Thoracic aorta (tissue), 2 donors: ENCODE measurements around the gene KCND3. TPM values are rescaled to one million over a fixed set of nuclear protein-coding genes. Genes with fewer than 3 reads are reported as not detected.

Source experiments
- ATAC-seq: fragments of 150-250 bp; one replicate; pipeline ENCODE4 v1.8.0; 2017; ENCODE audit warnings: low read depth; ENCODE audit not compliant: insufficient number of reproducible peaks, low FRiP score
- DNase-seq: peaks from one replicate; pipeline ENCODE4 v3.0.0-alpha.2; 2020; ENCODE audit warnings: low spot score
- H3K27ac ChIP-seq, 2 donors: fragments of 200-600 bp; sonication (generic); 1 replicate in 1 of 2; 2 replicates in 1 of 2; pipeline ENCODE4 v1.5.1; 2016; ENCODE audit warnings: mild to moderate bottlenecking in 2 of 2, moderate library complexity in 2 of 2
- H3K27me3 ChIP-seq: fragments of 200-600 bp; sonication (generic); replicated peaks from 2 replicates; pipeline ENCODE4 v1.6.0; 2016; ENCODE audit warnings: mild to moderate bottlenecking; ENCODE audit not compliant: insufficient read depth
- H3K36me3 ChIP-seq: fragments of 200-600 bp; sonication (generic); one replicate; pipeline ENCODE4 v1.5.1; 2016
- H3K4me1 ChIP-seq, 2 donors: fragments of 200-600 bp; sonication (generic); 1 replicate in 1 of 2; 2 replicates in 1 of 2; pipeline versions ENCODE4 v1.5.1 to v1.6.0; 2016; ENCODE audit warnings: low read depth in 2 of 2, mild to moderate bottlenecking in 1 of 2; ENCODE audit not compliant: control insufficient read depth in 1 of 2
- H3K4me3 ChIP-seq: fragments of 200-600 bp; sonication (generic); 2 replicates; pipeline ENCODE4 v1.5.1; 2016; ENCODE audit warnings: mild to moderate bottlenecking
- H3K9me3 ChIP-seq: fragments of 200-600 bp; sonication (generic); 2 replicates; pipeline ENCODE4 v1.5.1; 2016
- CTCF ChIP-seq: fragments of 200-600 bp; sonication (generic); IDR thresholded peaks from one replicate; pipeline ENCODE4 v1.5.1; 2019; ENCODE audit warnings: antibody characterized with exemption
- total RNA-seq, 2 donors: library from RNA; depleted of rRNA; stranded (reverse); fragments of >200 nt; gene quantifications; one replicate each; pipeline versions ENCODE4 v1.1.0 to v1.2.3, GENCODE V29; 2016

Gene KCND3
- total RNA-seq, 2 donors from 2014 or later = 12.3 to 16.6 TPM

DNA sequence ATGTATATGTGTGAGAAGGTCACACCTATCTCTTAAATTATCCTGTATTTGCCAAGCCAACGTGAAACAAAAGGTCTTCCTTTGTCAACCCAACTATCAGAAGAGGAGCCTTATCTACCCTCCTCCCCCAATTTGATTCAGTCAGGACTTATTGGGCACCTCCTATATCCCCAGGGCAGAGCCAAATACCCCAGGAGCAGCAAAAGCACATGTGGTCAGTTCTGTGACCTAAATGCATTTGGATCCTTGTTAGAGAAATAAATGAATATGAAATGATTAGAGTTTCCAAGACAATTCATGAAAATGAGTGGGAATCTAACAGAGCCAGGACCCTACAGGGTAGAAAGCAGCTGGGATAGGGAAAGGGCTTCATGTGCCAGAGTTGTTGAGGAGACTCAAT is 37.0 kb upstream of the KCND3 start:
- no peaks in the 10 kb centered on the region for H3K36me3 ChIP-seq
- H3K9me3 ChIP-seq = no peaks in the 10 kb centered on the region
- H3K27me3 ChIP-seq = no peaks in the 10 kb centered on the region
- no peak for ATAC-seq
- no peaks in the 10 kb centered on the region for H3K4me1 ChIP-seq
- TF ChIP-seq CTCF = no peak
- H3K27ac ChIP-seq = no peak overlapping the region
- H3K4me3 ChIP-seq = no peak overlapping the region
- DNase-seq = no peak

DNA sequence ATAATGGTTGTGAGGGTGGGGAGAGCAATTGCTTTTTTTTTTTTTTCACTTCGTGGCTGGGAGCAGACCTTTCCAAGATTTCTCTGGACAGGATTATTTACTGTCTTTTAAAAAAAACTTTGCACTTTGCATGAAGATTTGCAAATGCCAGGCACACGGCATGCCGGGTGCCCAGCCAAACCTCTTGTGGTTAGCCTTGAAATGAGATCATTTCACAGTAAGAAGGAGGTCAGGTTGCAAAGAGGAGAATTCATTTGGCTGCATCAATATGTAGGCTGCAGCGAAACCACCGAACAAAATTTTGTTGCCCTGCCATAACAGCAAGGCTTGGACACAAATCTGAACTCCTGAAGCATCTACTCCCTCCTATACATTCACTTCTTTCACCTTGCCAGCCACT is 36.5 kb upstream of the KCND3 start:
- no peaks in the 10 kb centered on the region for H3K27me3 ChIP-seq
- no peak for TF ChIP-seq CTCF
- no peaks in the 10 kb centered on the region for H3K4me1 ChIP-seq
- ATAC-seq = no peak
- no peaks in the 10 kb centered on the region for H3K36me3 ChIP-seq
- no peak for DNase-seq
- no peak overlapping the region for H3K4me3 ChIP-seq
- H3K27ac ChIP-seq = no peak overlapping the region
- no peaks in the 10 kb centered on the region for H3K9me3 ChIP-seq

DNA sequence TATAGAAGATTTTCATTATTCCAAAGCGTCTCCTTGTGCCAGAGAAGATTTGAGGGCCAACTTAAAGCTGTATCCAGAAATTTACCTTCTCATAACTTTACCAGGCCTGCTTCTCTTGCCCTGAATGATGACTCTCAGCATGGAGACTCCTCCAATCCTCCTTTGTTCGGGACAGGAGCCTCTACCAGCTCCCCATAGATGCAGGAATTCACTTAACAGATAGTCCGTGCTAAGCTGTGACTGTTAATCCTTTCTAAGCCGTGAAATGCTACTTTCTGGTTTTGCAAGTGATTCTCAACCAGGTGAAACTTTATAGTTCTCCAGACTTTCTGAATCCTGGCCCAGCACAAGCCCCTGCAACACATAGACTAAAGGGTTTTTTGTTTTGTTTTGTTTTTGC is 31.8 kb upstream of the KCND3 start:
- no peak for TF ChIP-seq CTCF
- Histone ChIP-seq H3K9me3 (no peaks in the 10 kb centered on the region), H3K27me3 (no peaks in the 10 kb centered on the region), H3K27ac (no peak overlapping the region), H3K4me3 (no peak overlapping the region), H3K36me3 (no peaks in the 10 kb centered on the region), H3K4me1 (no peaks in the 10 kb centered on the region)
- ATAC-seq (no peak), DNase-seq (no peak)

- H3K27me3 ChIP-seq = no peaks in the 10 kb centered on the region
- H3K4me1 ChIP-seq = no peaks in the 10 kb centered on the region
- DNase-seq = no peak
- no peaks in the 10 kb centered on the region for H3K36me3 ChIP-seq
- no peak overlapping the region for H3K4me3 ChIP-seq
- no peak overlapping the region for H3K27ac ChIP-seq
- no peak for TF ChIP-seq CTCF
- no peak for ATAC-seq
- H3K9me3 ChIP-seq = no peaks in the 10 kb centered on the region
These were observed 27.7 kb upstream of the KCND3 start for GRCh38 chr1:112017183-112017582.

GRCh38 chr1:112012823-112013222 is 23.4 kb upstream of the KCND3 start:
- no peak overlapping the region for H3K4me3 ChIP-seq
- no peaks in the 10 kb centered on the region for H3K9me3 ChIP-seq
- H3K36me3 ChIP-seq = no peaks in the 10 kb centered on the region
- no peak for TF ChIP-seq CTCF
- DNase-seq (no peak), ATAC-seq (no peak)
- no peak overlapping the region for H3K27ac ChIP-seq
- H3K4me1 ChIP-seq = no peaks in the 10 kb centered on the region
- H3K27me3 ChIP-seq = no peaks in the 10 kb centered on the region
